Chondrocyte (in vitro differentiated cells): ENCODE results near the gene VSTM2A. TPM values are rescaled to one million over a fixed set of nuclear protein-coding genes. Genes with fewer than 3 reads are reported as not detected.
"Not testable (repeated sequence)": the region's sequence is repeated elsewhere in the genome, so short reads cannot be mapped to it uniquely, and the experiment has no call there.

Experiments
- DNase-seq: peaks from one replicate; pipeline ENCODE4 v3.0.0; 2021; ENCODE audit warnings: mixed read lengths, low spot score
- H3K27ac Mint-ChIP-seq: one replicate; pipeline ENCODE4 v1.8.0; 2021; ENCODE audit warnings: mild to moderate bottlenecking, moderate library complexity, mixed read lengths; ENCODE audit not compliant: unreplicated experiment
- H3K27me3 Mint-ChIP-seq: 2 replicates; pipeline ENCODE4 v1.8.0; 2021; ENCODE audit warnings: low read depth, mixed read lengths
- H3K36me3 Mint-ChIP-seq: 2 replicates; pipeline ENCODE4 v1.8.0; 2021; ENCODE audit warnings: low read depth, mixed read lengths
- H3K4me1 Mint-ChIP-seq: 2 replicates; pipeline ENCODE4 v1.8.0; 2021; ENCODE audit warnings: low read depth, mild to moderate bottlenecking, mixed read lengths
- H3K4me3 Mint-ChIP-seq: one replicate; pipeline ENCODE4 v1.8.0; 2021; ENCODE audit warnings: mild to moderate bottlenecking, moderate library complexity, mixed read lengths; ENCODE audit not compliant: unreplicated experiment
- H3K9me3 Mint-ChIP-seq: 2 replicates; pipeline ENCODE4 v1.8.0; 2021; ENCODE audit warnings: low read depth, mixed read lengths
- CTCF ChIP-seq: fragments of 200-600 bp; sonication (generic); IDR thresholded peaks from 2 replicates; pipeline ENCODE4 v1.5.0; 2021; ENCODE audit warnings: antibody characterized with exemption, mild to moderate bottlenecking, moderate library complexity
- long read RNA-seq: library from polyadenylated mRNA; stranded (forward); transcript quantifications from one replicate; pipeline ENCODE4 v2.0.0, GENCODE V29; 2021
- total RNA-seq: library from RNA; stranded (reverse); gene quantifications from 3 replicates; pipeline ENCODE4 v1.2.1, GENCODE V29; 2021

The VSTM2A gene
- total RNA-seq, result not detected in 3 replicates
- long read RNA-seq, result 0 reads

GRCh38 chr7:54541669-54542625 is at the start of gene VSTM2A:
VSTM2A (plus strand) TSS chr7:54542375; CDS start chr7:54542731, 356 bp downstream.
- Mint-ChIP-seq H3K4me1 (peaks cover 7% of the 10 kb centered on the region), H3K27me3 (peaks cover 44% of the 10 kb centered on the region), H3K9me3 (no peaks in the 10 kb centered on the region), H3K27ac (no peak within 1 kb of the TSS), H3K36me3 (no peaks in the 10 kb centered on the region), H3K4me3 (peak within 1 kb of the TSS; percentile 47)
- DNase-seq, result no peak
- peak; percentile 16 for TF ChIP-seq CTCF

- not testable (repeated sequence) for H3K27me3 Mint-ChIP-seq, H3K36me3 Mint-ChIP-seq, H3K4me3 Mint-ChIP-seq
Measured at GRCh38 chr7:54504531-54504930, 37.6 kb upstream of the VSTM2A start.

GRCh38 chr7:54529568-54529967 is 12.6 kb upstream of the VSTM2A start:
- no peaks in the 10 kb centered on the region for H3K36me3 Mint-ChIP-seq
- H3K27ac Mint-ChIP-seq, result no peak overlapping the region
- peaks cover 5% of the 10 kb centered on the region for H3K9me3 Mint-ChIP-seq
- no peak overlapping the region for H3K4me3 Mint-ChIP-seq
- no peaks in the 10 kb centered on the region for H3K27me3 Mint-ChIP-seq
- DNase-seq, result no peak
- TF ChIP-seq CTCF, result no peak
- H3K4me1 Mint-ChIP-seq, result no peaks in the 10 kb centered on the region

More at GRCh38 chr7:54504531-54504930, 37.6 kb upstream of the VSTM2A start:
- H3K27ac Mint-ChIP-seq, H3K4me1 Mint-ChIP-seq, DNase-seq: not testable (repeated sequence)
- H3K9me3 Mint-ChIP-seq, result peaks cover 11% of the 10 kb centered on the region

GRCh38 chr7:54538122-54538521 is 4.1 kb upstream of the VSTM2A start:
- H3K4me1 Mint-ChIP-seq, result peaks cover 7% of the 10 kb centered on the region
- peaks cover 24% of the 10 kb centered on the region for H3K27me3 Mint-ChIP-seq
- H3K36me3 Mint-ChIP-seq, result no peaks in the 10 kb centered on the region
- no peak overlapping the region for H3K27ac Mint-ChIP-seq
- TF ChIP-seq CTCF, result no peak
- H3K4me3 Mint-ChIP-seq, result no peak overlapping the region
- no peak for DNase-seq
- H3K9me3 Mint-ChIP-seq, result peaks cover 2% of the 10 kb centered on the region

- no peak for DNase-seq
- peaks cover 45% of the 10 kb centered on the region for H3K27me3 Mint-ChIP-seq
- H3K9me3 Mint-ChIP-seq, result no peaks in the 10 kb centered on the region
- H3K4me1 Mint-ChIP-seq, result peaks cover 7% of the 10 kb centered on the region
- no peak for TF ChIP-seq CTCF
- no peak overlapping the region for H3K4me3 Mint-ChIP-seq
- H3K36me3 Mint-ChIP-seq, result no peaks in the 10 kb centered on the region
- H3K27ac Mint-ChIP-seq, result no peak overlapping the region
Measured at GRCh38 chr7:54543051-54543488, 895 bp downstream of the VSTM2A start.
